Cardiac fibroblast (primary cell): ENCODE measurements around the gene ARHGAP8.

Source experiments
- DNase-seq, 2 donors: peaks; one replicate each; pipeline versions ENCODE4 v3.0.0 to v3.0.0-alpha.2; 2010; ENCODE audit warnings: low read depth in 2 of 2
- H3K4me3 ChIP-seq, 2 donors: replicated peaks in 1 of 2; 1 replicate in 1 of 2; 2 replicates in 1 of 2; pipeline ENCODE4 v1.5.1; 2011; ENCODE audit warnings: low read depth in 2 of 2, low read length in 2 of 2, mild to moderate bottlenecking in 2 of 2, moderate library complexity in 1 of 2
- TF ChIP-seq, protein P1 (sequence below): IDR thresholded peaks from one replicate; pipeline ENCODE4 v1.5.1; 2011; ENCODE audit warnings: low read depth, mild to moderate bottlenecking, low read length, inconsistent platforms

The ARHGAP8 gene

DNA sequence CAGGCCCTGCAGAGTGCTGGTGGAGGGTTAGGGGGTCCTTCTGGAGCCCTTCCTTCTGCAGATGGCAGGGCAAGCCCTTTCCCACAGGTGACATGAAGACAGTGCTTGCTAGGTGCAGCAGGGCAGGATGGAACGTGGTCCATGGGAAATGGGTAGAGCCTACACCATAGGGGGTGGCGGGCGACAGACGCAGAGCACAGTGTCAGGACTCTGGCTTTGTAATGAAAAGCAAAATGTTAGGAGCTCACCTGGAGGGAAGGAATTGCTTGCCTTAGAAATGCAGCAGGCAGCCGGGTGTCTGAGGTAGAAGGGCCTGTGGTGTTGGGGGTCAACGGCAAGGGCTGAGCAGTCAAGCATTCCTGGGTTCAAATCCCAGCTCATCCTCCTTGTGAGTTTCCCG, 54.9 kb downstream of the ARHGAP8 start:
- TF ChIP-seq, protein P1, sequence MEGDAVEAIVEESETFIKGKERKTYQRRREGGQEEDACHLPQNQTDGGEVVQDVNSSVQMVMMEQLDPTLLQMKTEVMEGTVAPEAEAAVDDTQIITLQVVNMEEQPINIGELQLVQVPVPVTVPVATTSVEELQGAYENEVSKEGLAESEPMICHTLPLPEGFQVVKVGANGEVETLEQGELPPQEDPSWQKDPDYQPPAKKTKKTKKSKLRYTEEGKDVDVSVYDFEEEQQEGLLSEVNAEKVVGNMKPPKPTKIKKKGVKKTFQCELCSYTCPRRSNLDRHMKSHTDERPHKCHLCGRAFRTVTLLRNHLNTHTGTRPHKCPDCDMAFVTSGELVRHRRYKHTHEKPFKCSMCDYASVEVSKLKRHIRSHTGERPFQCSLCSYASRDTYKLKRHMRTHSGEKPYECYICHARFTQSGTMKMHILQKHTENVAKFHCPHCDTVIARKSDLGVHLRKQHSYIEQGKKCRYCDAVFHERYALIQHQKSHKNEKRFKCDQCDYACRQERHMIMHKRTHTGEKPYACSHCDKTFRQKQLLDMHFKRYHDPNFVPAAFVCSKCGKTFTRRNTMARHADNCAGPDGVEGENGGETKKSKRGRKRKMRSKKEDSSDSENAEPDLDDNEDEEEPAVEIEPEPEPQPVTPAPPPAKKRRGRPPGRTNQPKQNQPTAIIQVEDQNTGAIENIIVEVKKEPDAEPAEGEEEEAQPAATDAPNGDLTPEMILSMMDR, result no peak
- no peak overlapping the region for H3K4me3 ChIP-seq
- DNase-seq, result no peak

DNA sequence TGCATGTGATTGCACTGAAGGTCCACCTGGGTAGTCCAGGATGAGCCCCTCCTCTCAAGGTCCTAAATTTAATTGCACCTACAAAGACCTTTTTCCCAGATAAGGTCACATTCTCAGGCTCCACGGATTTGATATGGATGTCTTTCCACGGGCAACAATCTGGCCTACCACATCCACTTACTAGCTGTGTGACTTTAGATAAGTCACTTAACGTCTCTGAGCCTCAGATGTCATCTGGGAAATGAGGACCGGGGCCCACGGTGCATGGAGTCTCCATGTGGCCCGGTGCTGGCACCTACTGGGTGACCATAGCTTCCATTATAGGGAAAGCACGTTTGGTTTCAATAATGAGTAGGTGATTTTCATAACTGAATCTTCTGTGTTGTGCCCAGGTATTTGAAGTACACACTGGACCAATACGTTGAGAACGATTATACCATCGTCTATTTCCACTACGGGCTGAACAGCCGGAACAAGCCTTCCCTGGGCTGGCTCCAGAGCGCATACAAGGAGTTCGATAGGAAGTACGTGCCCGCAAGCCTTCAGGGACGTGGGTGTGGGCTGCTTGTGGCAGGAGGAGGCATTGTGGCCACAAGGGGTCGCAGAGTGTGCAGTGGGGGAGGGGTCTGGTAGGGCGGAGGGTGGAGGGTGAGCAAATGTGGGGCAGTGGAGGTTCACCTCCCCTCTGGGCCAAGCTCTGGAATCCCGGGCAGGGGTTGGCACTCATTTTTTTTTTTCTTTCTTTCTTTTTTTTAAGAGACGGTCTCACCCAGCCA, 55.7 kb downstream of the ARHGAP8 start:
- DNase-seq, result no peak

DNA sequence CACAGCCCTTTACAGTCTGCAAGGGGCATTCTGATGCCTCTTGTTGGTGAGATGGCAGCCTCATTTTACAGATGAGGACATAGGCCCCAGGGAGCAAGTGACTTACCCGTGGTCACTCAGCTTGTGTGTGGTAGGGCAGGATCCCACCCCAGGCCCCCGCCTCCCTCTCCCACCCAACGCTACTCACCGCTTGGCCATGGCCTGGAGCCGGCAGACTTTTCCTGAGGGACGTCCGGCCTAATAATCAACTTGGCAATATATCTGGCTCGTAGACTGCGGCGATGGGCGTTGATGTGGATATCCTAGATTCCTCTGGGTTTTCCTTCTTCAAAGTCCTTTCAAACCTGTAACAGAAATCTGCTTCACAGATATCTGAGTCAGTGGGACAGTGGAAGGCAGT, 57.1 kb downstream of the ARHGAP8 start:
- no peak overlapping the region for H3K4me3 ChIP-seq
- TF ChIP-seq, protein P1, result no peak
- no peak for DNase-seq

More for the DNA sequence above, 55.7 kb downstream of the ARHGAP8 start:
- TF ChIP-seq, protein P1, result no peak
- no peak overlapping the region for H3K4me3 ChIP-seq

DNA sequence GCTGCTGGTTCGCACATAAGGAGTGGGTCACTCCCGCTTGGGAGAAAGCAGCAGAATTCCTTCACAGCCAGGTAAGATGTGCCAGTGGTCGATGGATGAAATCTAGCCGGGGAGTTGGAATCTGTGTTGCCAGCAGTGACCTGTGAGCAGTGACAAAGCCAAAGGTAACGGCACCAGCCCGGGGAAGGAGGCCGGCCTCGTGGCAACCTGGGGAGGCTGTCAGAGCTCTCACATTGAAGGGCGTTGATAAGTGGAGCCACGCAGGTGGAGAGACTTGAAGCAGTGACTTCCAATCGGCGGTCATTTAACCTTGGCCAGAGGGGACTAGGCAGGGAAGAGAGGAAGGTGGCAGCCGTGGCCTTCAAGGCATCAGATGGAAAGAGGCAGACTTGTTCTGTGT, 58.8 kb downstream of the ARHGAP8 start:
- TF ChIP-seq, protein P1, result no peak
- no peak overlapping the region for H3K4me3 ChIP-seq
- DNase-seq, result no peak

DNA sequence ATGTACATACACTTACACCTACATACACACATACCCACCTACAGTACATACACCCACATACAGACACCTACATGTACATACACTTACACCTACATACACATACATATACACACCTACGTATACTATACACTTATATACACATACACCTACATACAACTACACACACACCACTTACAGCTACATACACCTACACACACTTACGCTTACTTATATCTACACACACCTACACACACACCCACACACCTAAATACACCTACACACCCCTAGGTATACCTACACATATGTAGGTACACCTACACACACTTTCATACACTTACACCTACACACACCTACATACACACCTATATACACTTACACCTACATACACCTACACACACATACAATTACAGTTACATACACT, 61.0 kb downstream of the ARHGAP8 start:
- DNase-seq, result no peak
- no peak overlapping the region for H3K4me3 ChIP-seq
- TF ChIP-seq, protein P1, result no peak

DNA sequence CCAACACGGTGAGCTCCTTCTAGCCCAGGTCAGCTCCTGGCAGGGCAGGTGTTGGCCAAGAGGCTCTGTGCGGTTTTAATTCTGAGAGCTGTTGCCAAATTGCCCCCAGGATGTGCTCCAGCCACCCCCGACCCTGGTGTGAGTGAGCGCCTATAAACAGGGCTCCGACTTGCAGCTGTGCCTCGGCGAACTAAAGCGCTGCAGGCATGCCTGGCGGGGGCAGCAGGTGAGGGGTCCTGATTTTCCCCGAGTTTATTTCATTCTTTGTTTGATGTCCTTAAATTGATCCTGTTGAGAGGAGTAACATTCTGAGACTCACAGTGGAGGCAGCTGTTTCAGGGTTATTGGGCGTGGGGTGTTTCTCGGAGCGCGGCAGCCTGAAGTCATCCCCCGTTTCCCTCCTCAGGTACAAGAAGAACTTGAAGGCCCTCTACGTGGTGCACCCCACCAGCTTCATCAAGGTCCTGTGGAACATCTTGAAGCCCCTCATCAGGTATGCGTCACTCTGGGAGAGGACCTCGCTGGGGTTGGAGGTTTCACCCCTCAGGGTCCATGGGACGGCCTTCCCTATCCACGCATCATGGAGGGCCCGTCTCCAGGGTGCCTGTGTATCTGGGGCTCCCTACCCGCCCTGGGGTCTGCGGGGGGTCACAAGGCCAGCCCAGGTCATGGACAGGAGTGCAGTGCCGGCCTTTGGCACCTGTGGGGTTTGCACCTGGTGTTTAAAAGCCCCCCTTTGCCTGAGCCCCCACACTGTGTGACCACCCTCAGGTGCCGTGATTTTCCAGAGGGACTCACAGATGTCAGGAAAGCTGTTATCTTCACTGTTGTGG, 62.1 kb downstream of the ARHGAP8 start:
- no peak for DNase-seq
- TF ChIP-seq, protein P1, result no peak
- H3K4me3 ChIP-seq, result no peak overlapping the region
